HG03432 (cell line): ENCODE results near the gene PKN1.

Experiments
- ATAC-seq: cut with Tn5 transposase; IDR thresholded peaks from one replicate; pipeline ENCODE4 v1.9.1; 2021; ENCODE audit warnings: mild to moderate bottlenecking, moderate library complexity; ENCODE audit not compliant: unreplicated experiment

Gene PKN1

DNA sequence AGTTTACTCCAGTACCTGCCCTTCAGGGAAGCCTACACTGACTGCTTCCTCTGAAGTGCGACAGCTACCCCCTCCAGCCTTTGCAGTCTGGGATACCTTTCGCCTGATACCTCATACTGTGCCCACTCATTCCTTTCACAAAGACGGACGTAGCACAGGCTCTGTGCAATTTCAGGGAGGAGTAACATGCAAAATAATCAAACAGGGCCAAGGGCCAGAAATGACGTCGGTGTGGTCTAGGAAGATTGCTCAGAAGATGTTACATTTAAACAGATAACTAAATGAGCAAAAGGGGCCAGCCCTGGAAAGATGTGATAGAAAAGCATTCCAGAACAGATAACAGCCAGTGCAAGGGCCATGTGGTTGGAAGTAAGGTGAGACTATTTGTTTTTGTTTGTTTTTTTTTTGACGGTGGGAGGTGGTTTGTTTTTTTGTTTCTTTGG, 7.4 kb upstream of the PKN1 start:
- no peak for ATAC-seq

DNA sequence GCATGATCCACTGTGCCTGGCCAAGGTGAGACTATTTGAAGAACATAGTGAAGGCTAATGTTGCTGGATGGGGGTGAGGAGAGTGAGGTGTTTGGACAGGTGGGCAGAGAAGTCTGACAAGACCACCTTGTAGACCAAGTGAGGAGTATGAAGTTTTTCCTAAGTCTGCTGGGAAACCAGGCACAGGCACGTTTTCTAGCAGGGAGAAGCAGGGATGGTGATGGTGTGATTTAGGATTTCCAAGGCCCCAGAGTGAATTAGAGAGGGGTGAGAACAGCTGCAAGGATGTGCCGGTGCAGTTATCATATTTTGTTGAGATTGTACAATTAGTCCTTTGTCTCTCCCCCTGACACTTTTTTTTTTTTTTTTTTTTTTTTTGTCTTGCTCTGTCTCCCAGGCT, 5.6 kb upstream of the PKN1 start:
- no peak for ATAC-seq

- no peak for ATAC-seq
These were observed 4.2 kb upstream of the PKN1 start for GRCh38 chr19:14428882-14429416.

DNA sequence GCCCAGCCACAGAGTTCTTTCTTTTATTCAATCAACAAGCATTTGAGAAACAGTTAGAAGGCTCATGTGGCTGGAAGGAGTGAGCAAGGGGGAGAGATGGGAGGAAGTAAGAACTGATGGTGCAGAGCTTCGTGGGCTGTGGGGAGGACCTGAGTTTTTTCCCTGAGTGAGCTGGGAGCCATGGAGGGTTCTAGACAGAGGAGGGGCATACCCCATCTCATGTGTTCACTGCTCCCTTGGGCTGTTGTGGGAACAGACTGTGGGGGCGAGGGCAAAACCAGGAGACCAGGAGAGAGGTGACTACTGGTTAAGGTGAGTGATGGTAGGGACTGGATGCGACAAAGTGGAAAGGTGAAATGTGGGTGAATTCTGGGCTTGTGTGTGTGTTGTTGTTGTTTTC, 2.4 kb upstream of the PKN1 start:
- ATAC-seq = no peak

DNA sequence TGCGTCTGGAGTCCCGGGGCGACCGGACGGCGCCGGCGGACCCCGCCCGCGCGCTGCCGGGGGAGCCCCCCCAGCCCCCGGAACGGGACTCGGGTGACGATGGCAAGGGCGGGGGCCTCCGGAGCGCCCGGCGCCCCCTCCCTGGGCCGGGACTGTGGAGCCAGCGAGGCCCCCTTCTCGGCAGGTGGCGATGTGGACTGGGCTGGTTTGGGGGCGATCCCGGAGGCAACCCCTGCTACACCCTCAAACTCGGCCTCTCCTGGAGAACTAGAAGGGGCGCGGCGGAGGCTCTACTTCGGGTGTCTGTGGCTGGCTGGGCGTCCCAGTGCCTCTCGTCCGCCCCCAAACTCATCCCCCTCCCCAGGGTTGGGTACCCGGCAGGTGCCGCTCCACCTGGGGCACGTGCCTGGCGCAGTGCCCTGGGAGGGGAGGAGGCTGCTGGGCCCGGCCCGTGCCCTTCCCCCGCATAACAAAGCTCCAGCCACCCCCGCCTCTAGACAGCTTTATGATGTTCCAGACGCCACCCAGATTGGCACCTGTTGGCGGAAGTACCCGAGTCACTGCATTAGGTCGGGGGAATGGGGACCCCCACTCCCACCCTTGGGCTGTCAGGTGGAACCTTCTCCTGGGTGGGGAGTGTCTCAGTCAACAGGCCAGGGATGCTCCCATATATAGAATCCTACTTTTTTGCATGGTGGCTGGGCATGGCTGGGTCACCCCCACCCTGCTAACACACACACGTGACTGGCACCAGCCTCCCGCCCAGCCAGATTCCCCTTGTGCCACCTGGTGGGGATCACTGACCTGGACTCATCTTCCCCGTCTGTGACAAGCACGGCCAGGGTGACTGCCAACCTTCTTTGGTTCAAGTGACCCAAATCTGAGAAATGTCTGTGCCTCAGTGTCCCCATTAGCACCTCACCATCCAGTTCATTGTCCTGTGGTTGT, 722 bp downstream of the PKN1 start:
- peak; percentile 24 for ATAC-seq

GRCh38 chr19:14434543-14435319, 1.6 kb downstream of the PKN1 start:
- ATAC-seq = no peak

DNA sequence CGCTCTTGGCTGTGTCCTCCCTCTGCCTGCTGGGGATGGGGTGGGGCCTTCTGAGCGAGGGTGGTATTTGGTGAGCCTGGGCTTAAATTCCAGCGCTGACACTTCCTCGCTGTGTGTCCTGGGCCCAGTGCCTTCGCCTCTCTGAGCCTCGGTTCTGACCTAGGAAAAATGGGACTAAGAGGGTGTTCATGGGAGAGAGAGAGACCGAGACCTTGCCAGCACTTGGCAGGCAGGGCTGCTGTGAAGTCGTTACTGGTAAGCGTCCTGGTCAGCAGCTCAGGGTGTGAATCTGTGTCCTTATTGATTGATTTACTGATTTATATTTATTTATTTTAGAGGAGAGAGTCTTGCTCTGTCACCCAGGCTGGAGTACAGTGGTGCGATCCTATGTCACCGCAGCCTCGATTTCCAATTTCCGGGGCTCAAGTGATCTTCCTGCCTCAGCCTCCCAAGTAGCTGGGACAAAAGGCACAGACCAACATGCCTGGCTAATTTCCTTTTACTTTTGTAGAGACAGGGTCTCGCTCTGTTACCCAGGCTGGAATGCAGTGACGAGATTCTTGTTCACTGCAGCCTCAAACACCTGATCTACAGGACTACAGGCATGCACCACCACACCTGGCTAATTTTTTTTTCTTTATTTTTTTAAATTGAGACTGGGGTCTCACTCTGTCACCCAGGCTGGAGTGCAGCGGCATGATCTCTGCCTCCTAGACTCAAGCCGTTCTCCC, 2.4 kb downstream of the PKN1 start:
- no peak for ATAC-seq

GRCh38 chr19:14437578-14438140, 4.6 kb downstream of the PKN1 start:
- no peak for ATAC-seq

GRCh38 chr19:14439014-14439413, 5.9 kb downstream of the PKN1 start:
- no peak for ATAC-seq

DNA sequence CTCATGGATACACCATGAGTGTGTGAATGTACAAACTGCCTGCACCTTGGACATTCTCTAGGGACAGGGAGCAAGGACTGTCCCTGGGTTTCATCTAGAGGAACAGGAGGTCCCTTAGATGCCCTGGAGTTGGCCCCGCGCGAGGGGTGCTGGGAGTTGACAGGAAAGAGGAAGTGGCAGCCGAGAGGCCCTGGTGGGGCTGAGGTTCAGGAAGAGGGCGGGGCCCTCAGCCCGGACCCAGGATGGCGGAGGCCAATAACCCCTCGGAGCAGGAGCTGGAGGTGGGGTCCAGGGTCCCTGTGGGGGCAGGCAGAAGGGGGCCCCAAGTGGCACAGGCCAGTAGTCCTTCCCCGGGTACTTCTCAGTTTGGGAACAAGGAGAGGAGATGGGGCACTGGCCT, 6.9 kb downstream of the PKN1 start:
- ATAC-seq = peak; percentile 82

- no peak for ATAC-seq
These were observed 8.2 kb downstream of the PKN1 start for GRCh38 chr19:14441041-14441938.

DNA sequence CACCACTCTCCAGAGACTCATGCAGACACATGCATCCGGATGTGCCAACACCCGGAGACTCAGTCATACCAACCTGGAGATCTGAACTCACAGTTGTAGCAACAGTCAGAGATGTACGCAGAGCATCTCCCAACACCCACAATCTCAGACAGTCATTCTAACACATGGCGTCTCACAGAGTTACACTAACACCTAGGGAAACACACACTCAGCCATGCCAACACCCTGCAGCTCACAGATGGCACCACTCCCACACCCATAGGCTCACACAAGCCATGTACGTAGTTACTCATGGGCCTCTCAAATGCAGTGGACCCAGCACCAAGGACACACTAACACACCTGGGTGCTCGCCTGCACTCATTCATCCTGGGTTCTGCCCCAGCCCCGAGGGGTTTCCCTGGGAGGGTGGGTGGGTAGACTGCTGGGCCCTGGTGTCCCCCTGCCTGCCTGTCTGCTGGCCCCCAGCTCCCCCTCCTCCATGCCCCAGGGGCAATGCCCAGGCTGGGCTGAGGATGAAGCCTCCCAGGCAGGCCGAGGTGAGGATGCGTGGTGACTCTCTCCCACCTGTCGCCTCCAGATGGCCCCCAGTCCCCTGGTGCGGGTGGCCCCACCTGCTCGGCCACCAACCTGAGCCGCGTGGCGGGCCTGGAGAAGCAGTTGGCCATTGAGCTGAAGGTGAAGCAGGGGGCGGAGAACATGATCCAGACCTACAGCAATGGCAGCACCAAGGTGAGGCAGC, 10.0 kb downstream of the PKN1 start:
- ATAC-seq = no peak

- ATAC-seq = no peak
These were observed 10.6 kb downstream of the PKN1 start for GRCh38 chr19:14443632-14444216.

DNA sequence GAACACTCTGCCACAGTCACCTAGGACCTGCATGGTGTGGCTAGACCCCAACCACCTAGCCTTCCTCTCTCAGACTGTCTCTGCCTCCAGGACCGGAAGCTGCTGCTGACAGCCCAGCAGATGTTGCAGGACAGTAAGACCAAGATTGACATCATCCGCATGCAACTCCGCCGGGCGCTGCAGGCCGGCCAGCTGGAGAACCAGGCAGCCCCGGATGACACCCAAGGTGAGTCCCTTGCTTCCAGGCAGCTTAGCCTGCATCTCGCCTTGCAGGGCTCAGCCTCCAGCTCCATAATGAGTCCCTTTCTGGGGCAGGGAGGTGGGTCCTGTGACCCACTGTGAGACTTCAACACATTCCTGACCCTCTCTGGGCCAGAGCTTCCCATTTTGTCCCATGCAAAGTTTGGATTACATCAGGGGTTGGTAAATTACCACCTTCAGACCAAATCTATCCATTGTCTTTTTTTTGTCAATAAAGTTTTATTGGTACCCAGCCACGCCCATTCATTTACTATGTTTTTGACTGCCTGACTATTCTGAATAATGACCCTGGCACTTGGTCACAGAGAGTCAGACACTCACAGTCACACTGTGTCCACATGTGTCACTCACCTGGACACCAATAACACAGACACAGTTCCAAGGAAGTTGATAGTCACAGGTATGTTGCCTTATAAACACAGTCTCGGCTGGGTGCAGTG, 13.4 kb downstream of the PKN1 start:
- no peak for ATAC-seq

GRCh38 chr19:14449321-14449720, 16.2 kb downstream of the PKN1 start:
- ATAC-seq = no peak

GRCh38 chr19:14450168-14450874, 17.2 kb downstream of the PKN1 start:
- no peak for ATAC-seq

DNA sequence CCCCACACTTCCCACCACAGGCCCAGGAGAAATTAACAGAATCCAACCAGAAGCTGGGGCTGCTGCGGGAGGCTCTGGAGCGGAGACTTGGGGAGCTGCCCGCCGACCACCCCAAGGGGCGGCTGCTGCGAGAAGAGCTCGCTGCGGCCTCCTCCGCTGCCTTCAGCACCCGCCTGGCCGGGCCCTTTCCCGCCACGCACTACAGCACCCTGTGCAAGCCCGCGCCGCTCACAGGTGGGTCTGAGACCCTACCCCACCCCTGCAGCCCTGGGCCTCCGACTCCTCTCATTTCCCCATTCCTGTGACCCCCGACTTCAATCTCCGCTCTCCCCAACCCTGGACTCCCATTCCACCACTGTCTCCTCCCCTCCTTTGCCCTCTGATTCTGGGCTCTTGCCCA, 17.8 kb downstream of the PKN1 start:
- ATAC-seq = no peak
